AG08395 (cell line): ENCODE results near the gene IFITM10.

Experiments used
- DNase-seq: peaks from one replicate; pipeline ENCODE4 v3.0.0; 2012; ENCODE audit warnings: mixed read lengths, low spot score

IFITM10 gene

DNA sequence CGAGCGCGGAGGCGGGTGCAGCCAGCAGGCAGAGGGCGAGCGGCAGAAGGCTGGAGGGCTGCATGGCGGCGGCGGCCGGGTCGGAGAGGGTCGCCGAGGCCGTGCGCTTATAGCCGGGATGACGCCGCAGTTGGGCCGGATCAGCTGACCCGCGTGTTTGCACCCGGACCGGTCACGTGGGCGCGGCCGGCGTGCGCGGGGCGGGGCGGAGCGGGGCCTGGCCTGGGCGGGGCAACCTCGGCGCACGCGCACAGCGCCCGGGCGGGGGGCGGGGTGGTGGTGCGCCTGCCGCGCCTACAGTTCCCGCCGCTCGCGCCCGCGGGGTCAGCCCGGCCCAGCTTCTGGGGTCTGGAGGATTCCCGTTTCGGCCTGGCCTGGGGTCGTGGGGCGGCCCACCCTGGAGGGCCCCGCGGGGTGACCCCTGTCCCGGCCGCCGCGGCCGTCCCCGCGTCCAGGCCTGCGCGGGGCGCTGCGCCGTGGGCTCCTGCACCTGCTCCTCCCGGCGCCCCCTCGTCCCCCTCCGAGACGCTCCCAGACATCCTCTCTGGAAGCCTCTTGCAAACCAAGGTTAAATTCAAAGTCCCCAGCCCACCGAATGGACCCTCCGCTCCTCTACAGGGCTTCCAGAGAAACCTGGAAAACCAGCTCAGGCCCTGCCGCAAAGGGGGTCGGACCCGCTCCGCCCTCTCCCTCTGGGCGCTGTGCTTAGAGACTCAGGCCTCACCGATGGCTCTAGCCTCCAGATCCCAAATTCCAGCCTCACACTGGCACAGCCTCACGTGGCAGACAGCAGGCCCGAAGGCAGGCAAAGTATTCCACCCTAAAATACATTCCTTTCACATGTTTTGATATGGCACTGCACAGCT is 13.6 kb upstream of the IFITM10 start, which contains the start of gene CTSD:
TSS of gene CTSD (minus strand) at position 132 of the 866 bp plus-strand sequence. CDS start at position 64, 68 bp downstream.
- peak; percentile 98 for DNase-seq

DNA sequence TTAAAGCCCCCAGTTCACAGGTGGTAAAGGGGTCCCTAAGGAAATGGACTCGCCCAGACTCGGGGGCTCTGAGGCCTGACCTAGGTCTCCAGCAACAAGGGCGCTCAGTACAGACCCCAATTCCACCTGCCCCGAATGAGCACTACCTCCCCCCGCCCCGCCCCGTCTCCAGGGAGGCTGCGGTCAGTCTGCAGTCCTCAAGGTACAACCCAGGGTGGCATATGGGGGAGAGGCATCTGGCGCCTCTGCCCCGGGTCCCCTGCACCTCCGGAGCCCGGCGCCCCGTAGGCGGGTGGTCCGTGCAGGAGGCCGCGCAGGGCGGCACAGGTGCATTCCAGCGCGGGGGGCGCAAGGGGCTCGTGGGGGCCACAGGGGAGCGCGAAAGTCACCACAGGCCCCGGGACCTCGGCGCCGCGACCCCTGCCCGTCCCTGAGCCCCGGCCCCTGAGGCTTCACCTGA is 13.0 kb upstream of the IFITM10 start:
- DNase-seq: no peak

DNA sequence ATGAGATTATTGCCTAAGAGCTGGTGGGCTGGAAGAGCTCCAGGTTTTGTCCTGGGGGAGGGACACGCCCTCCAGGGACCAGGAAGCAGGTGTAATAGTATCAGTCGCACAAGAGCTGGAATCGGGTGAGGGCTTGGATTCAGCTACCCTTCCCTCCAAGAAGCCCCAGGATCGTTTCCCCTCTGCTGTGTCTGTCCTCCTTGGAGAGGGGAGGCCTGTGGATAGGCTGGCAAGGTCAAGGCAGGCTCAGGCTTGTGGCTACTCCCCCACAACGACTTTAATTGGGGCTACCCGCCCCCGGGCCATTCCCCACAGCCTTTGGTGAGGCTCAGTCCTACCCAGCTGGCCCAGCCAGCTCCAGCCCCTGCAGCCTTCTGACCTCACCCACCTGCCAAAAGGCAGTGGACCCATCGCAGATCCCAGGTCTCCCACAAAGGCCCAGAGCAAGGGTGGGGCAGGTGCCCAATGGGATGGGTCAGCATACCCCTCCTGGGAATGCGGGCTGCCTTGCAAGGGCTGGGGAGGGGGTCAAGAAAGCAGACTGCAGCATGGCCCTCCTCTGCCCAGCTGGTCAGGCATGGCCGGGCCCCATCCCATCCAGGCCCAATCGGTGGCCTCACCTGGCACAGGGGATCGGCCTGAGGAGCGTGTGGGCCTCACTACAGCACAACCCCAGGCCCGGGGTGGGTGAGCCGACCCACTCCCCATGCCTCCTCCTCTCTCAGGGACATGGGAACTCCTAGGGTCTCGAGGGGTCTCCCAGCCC is 12.3 kb upstream of the IFITM10 start:
- DNase-seq: peak; percentile 32

DNA sequence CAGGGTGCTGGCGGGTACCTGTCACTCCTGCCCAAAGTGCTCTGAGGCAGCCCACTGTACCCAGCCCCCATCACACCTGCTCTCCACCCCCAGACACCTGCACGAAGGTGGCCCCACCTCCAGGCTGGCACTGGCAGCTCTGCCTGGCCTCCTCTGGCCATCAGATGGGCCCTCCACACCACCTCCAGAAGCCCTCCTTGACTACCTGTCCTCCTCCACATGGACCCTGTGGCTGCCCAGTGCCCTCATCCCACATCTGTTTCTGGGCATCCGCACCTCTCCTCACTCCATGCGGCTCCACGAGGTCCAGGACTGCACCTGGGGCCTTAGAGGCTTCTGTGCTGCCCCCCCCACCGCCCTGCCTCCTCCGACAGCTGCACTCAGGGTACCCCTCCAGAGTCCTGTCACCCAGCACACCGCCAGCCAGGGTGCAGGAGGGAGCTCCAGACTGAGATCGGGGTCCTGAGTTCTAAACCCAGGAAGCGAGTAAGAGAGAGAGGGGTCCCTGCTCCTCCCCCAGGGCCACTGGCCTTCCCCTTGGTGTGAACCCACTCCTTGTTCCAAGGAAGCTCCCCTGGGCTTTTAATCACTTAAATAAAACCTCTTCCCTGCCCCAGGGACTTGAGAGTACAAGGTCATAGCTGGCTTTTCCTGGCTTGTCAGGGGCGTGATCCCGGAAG is 11.6 kb upstream of the IFITM10 start:
- no peak for DNase-seq

DNA sequence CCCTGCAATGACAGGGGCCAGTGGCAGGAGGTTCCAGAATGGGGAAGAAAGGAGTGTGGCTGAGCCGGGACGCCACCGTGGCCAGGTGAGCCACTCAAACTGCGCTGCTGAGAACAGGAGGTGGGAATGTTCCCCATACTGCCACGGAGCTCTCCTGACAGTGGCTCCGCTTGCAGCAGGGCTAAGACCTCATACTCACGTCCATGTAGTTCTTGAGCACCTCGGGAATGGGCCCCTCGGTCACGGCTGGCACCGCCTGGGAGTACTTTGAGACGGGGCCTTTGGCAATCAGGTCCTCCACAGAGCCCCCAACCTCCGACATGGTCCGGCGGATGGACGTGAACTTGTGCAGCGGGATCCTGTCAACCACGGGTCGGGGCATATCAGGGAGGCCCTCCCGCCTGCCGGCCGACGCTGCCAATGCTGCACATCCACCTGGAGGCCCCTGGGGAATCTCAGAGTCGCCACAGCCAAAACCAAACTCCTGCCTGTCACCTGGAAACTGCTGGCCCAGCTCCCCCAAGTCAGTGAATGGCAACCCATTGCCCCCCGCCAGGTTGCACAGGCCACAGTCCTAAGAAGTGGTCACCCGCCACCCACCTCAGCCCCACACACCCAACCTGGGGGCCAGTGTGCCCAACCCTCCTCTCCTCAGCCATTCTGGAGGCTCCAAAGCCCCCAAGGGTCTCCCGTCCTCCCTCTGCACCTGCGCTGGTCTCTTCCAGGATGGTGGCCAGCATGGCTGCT is 10.9 kb upstream of the IFITM10 start:
- DNase-seq: no peak

DNA sequence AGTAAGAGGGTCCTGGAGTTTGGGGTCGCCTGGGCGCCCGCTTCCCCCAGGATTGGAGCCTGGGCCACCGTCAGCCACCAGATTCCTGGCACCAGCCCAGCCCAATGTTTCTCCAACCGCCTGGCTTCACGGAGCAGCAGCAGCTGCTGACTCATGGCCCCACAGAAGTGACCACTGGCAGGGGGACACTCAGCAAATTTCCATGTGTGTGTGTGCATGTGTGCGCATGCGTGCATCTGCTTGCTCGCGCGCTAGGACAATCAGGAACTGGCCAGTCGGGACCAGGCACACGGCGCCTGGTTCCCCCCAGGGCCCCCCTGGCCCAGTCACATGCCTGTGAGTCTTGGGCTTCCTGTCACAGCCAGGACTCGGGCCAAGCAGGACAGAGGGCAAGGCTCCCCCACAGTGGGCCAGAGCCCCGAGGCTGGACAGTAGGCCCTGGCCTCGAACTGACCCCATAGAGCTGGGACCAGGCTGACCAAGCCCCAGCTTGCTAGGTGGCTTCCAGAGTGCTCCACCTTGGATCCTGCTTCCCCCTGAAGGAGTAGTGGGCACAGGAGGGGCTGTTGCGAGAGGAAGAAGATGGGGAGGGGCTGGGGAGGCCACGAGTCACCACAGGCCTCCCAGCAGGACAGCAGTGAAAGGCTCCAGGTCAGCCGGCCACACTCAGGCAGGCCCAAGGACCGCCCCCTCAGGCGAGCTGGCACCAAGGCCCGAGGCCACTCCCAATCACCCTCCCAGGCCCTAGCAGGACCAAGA is 10.1 kb upstream of the IFITM10 start:
- peak; percentile 92 for DNase-seq

DNA sequence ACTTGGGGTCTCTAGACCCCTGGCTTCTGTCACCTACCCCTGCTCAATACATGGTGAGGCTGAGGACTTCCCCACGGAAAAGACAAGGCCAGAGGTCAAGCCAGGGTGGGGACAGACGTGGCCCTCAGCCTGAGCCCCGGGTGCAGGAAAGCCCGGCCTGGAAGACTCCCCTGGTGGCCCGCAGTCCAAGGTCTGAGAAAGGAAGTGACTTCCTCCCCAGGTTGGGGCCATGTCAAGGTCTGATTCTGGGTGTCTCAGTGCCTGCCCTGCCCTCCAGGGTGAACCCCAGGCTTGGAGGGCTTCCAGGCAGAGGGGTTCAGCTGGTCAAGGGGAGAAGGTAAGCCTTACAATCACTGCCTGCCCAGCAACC is 9.4 kb upstream of the IFITM10 start:
- DNase-seq: no peak

DNA sequence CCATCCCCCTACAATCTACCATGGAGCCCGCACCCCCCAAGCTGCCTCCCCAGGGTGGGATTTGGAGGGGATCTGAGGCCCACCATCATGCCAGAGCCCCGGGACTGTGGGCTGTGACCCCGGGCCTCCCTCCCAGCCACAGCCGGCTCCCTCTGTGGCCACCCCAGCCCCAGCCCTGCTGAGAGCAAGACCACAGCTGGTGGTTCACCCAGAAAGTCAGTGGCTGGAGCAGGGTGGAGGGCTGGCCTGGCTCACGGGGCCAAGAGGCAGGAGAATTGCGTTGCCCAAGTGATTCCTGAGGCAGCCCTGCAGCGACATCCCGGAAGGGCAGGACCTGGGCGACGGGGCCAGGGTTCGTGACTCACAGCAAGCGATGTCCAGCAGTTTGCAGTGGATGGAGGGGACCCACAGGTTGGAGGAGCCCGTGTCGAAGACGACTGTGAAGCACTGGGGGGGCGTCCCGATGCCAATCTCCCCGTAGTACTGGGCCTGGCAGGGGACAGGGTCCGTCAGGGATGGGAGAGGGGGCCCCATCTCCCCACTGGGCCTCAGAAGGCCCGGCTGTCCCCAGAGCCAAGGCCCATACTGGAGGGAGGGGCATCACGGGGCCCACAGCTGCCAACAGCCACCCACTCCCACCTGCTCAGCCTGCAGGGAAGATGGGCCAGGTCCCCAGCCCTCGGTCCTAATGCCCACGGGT is 8.9 kb upstream of the IFITM10 start:
- no peak for DNase-seq

DNA sequence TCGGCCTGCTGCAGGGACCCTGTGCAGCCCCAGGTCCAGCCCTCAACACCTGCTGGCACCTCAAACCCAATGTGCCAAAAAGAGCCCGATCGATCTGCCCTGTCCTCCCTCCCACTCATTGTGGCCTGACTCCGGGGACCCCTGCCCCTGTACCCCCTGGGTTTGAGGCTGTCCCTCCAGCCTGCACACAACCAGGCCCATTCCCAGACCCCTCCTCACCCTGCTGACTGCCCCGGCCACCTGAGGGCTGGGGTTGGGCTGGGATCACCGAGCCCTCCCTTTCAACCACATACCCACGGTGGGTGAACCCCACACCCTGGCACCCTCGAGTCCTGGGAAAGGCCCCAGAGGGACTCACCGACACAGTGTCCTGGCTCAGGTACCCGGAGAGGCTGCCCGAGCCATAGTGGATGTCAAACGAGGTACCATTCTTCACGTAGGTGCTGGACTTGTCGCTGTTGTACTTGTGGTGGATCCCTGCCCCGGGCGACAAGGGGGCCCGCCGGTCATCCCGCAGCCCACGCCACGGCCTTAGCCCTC is 8.3 kb upstream of the IFITM10 start:
- DNase-seq: no peak

DNA sequence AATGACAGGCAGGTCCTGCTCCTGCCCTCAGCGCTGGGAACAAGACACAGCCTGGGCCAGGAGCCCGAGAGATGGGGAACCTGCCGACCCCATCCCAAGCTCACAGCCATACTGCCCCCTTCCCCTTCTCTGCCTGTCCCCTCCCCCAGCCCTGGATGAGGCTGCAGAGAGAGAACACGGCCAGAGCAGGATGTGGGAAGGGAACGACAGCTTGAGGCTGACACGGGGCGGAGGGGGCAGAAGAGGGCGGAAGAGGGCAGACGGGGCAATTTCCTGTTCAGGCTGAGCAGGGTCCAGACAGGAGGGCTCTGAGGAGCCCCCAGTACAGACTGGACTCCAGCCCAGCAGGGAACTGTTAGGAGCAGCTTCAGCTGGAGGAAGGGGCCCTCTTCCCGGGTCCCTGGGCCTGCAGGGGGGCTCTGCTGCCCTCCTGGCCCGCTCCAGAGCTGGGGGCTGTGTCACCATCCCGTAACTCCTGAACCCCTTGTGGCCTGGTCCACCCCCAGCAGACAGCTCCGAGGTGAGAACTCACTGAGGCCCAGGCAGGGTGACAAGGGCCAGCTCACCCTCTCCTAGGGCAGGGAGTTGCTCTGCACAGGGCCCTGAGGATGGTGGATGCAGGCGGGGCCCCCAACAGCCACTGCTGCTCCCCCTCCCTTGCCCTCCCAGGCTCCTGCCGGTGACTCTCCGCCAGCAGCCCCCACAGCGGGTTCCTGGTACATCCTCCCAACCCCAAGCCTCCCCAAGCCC is 7.6 kb upstream of the IFITM10 start:
- no peak for DNase-seq

DNA sequence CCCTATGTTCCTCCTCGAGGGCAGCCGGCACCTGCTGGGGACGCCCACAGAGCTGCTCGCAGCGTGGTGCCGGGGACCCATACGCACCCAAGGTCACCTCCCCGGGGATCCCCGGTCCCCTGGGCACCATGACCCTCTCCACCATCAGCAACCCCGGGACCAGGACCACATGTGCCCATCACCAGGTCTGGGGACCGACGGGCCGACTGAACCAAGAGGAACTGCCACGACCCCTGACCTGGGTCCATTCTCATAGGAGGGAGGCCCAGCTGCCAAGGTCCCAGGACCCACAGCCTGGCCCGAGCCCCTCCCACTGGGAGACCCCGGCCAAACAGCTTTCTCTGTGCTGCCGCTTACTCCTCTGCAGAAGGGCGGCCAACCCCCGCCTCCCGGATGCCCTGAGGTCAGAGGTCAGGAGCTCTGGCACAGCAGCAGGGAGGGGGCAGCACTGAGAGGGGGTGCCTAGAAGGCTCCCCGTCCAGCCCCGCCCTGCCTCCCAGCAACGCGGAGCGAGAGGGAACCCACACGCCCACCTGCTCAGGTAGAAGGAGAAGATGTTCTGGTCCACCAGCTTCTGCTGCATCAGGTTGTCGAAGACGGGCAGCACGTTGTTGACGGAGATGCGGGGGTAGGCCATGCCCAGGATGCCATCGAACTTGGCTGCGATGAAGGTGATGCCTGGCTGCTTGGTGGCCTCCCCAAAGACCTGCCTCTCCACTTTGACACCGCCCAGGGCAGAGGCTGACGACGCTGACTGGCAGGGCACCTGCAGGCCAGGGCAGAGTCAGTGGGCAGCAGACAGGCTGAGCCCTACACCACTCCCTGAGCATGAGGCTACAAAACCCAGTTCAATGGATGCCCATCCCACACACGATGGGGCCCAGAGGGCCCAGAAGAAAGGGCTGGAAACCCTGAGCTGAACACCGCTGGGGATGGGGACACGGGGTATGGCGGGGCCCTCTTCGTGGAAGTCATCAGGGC is 6.7 kb upstream of the IFITM10 start:
- no peak for DNase-seq

DNA sequence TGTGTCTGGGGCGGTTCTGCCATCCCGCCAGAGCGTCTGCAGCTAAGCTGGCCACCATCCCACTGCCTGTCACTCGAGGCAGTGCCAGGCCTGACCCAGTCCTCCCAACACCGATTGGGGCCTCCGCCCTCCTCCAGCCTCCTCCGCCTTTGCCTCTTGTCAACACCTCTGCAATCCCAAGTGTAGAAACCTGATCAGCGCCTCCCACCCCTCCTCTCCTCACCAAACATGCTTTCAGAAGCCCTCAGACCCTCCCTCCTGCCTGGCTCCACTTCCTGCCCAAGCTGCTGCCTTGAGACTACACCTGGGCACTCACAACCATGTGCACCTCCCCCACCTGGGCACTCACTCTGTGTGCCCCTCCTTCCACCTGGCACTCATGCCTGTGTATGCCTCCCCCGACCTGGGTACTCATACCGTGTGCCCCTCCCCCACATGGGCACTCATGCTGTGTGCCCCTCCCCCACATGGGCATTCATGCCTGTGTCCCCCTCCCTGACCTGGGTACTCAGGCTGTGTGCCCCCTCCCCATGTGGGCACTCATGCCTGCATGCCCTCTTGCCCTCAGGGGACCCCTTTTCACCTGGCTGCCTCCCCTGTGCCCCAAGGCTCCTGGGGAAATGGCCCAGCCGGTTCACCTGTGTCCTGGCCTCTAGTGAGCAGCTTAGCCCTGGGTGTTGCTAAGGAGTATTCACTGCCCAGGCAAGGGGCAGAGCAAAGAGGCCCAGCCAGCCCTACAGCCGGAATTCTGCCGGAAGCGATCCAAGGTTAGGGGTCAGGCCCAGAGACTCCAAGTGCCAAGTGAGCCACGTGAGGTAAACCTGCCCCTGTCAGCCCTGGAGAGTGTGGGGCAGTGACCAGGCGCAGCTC is 5.5 kb upstream of the IFITM10 start:
- DNase-seq: no peak

DNA sequence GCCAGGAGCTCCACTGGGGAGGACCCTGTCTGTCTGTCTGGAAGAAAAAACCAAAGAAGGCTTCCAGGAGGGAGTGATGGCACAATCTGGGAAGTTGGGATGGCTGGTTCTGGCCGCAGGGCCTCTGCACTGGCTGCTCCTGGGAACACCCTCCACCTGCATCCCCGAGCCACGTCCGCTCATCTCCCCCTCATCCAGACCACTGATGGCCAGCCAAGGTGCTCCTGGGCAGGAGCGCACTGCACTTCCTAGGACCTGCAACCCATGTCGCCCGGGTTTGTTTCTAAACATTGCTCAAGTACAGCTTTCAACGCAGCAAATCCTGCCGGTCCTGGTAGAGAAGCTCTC is 4.9 kb upstream of the IFITM10 start:
- DNase-seq: no peak

DNA sequence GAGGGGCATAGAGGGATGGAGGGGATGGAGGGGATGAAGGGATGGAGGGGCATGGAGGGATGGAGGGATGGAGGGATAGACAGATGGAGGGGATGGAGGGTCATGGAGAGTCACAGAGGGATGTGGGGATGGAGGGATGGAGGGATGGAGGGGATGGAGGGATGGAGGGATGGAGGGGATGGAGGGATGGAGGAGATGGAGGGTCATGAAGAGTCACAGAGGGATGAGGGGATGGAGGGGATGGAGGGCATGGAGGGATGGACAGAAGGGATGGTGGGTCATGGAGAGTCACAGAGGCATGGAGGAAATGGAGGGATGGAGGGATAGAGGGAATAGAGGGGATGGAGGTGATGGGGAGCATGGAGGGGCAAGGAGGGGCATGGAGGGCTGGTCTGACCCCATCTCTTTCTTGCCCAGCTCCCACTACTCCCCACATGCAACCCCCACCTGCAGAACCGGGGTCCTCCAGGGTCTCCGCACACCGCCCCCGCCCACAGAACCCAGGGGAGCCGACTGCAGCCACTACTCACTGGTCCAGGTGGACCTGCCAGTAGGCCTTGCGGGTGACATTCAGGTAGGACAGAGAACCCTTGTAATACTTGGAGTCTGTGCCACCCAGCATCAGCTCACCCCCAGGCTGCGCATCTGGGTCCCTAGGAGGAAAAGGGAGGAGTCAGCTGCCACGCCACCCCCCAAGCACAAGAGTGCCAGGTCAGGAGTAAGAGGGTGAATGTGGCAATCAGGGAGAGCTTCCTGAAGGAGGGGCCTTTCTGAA is 4.2 kb upstream of the IFITM10 start:
- no peak for DNase-seq

DNA sequence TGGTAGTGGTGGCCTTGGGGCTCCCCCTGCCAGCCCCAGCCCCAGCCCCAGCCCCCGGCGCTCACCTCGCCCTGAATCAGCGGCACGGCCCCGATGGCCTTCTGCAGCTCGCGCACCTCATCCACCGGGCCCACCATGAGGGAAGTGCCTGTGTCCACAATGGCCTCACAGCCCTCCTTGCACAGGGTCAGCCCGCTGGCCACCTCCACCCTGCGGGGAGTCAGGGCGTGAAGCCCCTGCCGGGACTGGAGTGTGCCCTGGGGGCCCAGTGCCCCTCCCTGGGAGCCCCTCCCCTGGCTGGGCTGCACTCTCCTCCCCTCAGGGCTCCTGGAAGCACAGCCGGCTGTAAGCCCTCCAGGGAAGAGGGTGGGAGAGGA is 3.5 kb upstream of the IFITM10 start:
- no peak for DNase-seq

DNA sequence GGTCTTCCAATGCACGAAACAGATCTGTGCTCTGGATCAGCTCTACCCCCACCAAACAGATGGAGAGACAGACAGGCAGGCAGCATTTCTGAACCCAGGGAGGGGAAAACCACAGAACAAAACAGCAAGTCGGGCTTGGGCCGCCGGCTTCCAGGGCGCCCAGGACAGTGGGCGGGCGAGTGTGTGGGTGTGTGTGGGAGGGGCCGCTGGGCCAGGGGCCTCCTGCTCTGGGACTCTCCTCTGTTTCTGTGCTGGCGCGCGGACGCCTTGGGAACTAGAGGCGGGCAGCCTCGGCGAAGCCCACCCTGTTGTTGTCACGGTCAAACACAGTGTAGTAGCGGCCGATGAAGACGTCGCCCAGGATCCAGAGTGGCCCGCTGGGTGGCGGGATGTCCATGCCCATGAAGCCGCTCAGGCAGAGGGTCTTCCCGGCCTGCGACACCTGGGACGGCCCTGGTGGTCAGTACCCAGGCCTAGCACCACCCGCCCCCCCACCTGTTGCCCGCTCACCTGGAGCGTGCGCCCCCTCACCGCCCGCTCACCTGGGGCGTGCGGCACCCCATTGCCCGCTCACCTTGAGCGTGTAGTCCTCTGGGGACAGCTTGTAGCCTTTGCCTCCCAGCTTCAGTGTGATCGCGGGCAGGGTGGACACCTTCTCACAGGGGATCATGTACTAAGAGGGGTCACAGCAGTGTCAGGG is 3.0 kb upstream of the IFITM10 start:
- DNase-seq: no peak
